GM12873 (cell line): ENCODE measurements around the gene NME9.

Source experiments
- CTCF ChIP-seq: IDR thresholded peaks from 2 replicates; pipeline ENCODE4 v1.5.1; 2012; ENCODE audit warnings: low read depth, mild to moderate bottlenecking, moderate library complexity, low read length, control low read depth; ENCODE audit not compliant: insufficient read depth; ENCODE audit errors: missing control alignments

The NME9 gene

GRCh38 chr3:138257986-138258385 is 71.7 kb downstream of the NME9 start:
- no peak for TF ChIP-seq CTCF

- TF ChIP-seq CTCF, result no peak
These were observed 73.6 kb downstream of the NME9 start for GRCh38 chr3:138256022-138256421.

GRCh38 chr3:138254216-138254615 is 75.4 kb downstream of the NME9 start:
- TF ChIP-seq CTCF, result no peak

- TF ChIP-seq CTCF, result no peak
These were observed 76.0 kb downstream of the NME9 start for GRCh38 chr3:138253609-138254008.
